Osteoblast (primary cell): ENCODE measurements around the gene PPM1G. TPM values are rescaled to one million over a fixed set of nuclear protein-coding genes. Genes with fewer than 3 reads are reported as not detected.

ENCODE experiments used
- DNase-seq: peaks from one replicate; pipeline ENCODE4 v3.0.0; 2011; ENCODE audit warnings: low spot score, mixed read lengths; ENCODE audit not compliant: insufficient read length; ENCODE audit errors: missing footprints
- H2AFZ ChIP-seq: 2 replicates; pipeline ENCODE4 v1.6.0; 2011; ENCODE audit warnings: mild to moderate bottlenecking, low read length
- H3K27ac ChIP-seq: 2 replicates; pipeline ENCODE4 v1.5.1; 2011; ENCODE audit warnings: mild to moderate bottlenecking, low read depth, low read length, moderate library complexity
- H3K27me3 ChIP-seq: 2 replicates; pipeline ENCODE4 v1.6.0; 2012; ENCODE audit warnings: mild to moderate bottlenecking, control low read depth, inconsistent platforms, low read length, moderate library complexity; ENCODE audit not compliant: insufficient read depth
- H3K36me3 ChIP-seq: 2 replicates; pipeline ENCODE4 v1.5.1; 2011; ENCODE audit warnings: mild to moderate bottlenecking, low read length, control low read depth, moderate library complexity; ENCODE audit not compliant: insufficient read depth
- H3K4me1 ChIP-seq: 2 replicates; pipeline ENCODE4 v1.5.1; 2011; ENCODE audit warnings: mild to moderate bottlenecking, low read length, control low read depth, moderate library complexity; ENCODE audit not compliant: insufficient read depth
- H3K4me2 ChIP-seq: 2 replicates; pipeline ENCODE4 v1.6.0; 2011; ENCODE audit warnings: mild to moderate bottlenecking, low read length; ENCODE audit not compliant: insufficient read depth
- H3K4me3 ChIP-seq: fragments of 200-600 bp; sonication (generic); 3 replicates; pipeline ENCODE4 v1.5.1; 2012; ENCODE audit warnings: mild to moderate bottlenecking, low read length, inconsistent platforms; ENCODE audit not compliant: insufficient read depth
- H3K79me2 ChIP-seq: 2 replicates; pipeline ENCODE4 v1.6.0; 2012; ENCODE audit warnings: mild to moderate bottlenecking, low read length, control low read depth, inconsistent platforms; ENCODE audit not compliant: insufficient read depth
- H3K9me3 ChIP-seq: 2 replicates; pipeline ENCODE4 v1.5.1; 2011; ENCODE audit warnings: low read depth, low read length, control low read depth
- H4K20me1 ChIP-seq: 2 replicates; pipeline ENCODE4 v1.6.0; 2012; ENCODE audit warnings: mild to moderate bottlenecking, low read length, control low read depth; ENCODE audit not compliant: insufficient read depth
- CTCF ChIP-seq: IDR thresholded peaks from 2 replicates; pipeline ENCODE4 v1.5.1; 2011; ENCODE audit warnings: mild to moderate bottlenecking, low read depth, low read length, moderate library complexity; ENCODE audit errors: extremely low read depth
- total RNA-seq: library from RNA; depleted of rRNA; stranded (reverse); fragments of >200 nt; gene quantifications from 2 replicates; pipeline ENCODE4 v1.2.3, GENCODE V29; 2012

The PPM1G gene
- total RNA-seq, 1 donor, result 65.5 TPM

GRCh38 chr2:27412419-27413152, 3.2 kb upstream of the PPM1G start:
- H3K4me3 ChIP-seq, result no peak overlapping the region
- peaks cover 16% of the 10 kb centered on the region for H3K4me1 ChIP-seq
- no peak for TF ChIP-seq CTCF
- H3K27me3 ChIP-seq, result peaks cover 7% of the 10 kb centered on the region
- H2AFZ ChIP-seq, result no peak overlapping the region
- no peak overlapping the region for H3K4me2 ChIP-seq
- H4K20me1 ChIP-seq, result peaks cover 9% of the 10 kb centered on the region
- H3K9me3 ChIP-seq, result no peaks in the 10 kb centered on the region
- no peak for DNase-seq
- no peak overlapping the region for H3K27ac ChIP-seq
- H3K79me2 ChIP-seq, result peaks cover 18% of the 10 kb centered on the region
- H3K36me3 ChIP-seq, result peaks cover under 1% of the 10 kb centered on the region

- Histone ChIP-seq H3K4me1 (peaks cover 17% of the 10 kb centered on the region), H4K20me1 (peaks cover 21% of the 10 kb centered on the region), H3K36me3 (peaks cover 13% of the 10 kb centered on the region), H3K79me2 (peaks cover 56% of the 10 kb centered on the region), H3K4me3 (peak overlapping the region; percentile 94), H3K4me2 (peak overlapping the region; percentile 99), H3K27ac (peak overlapping the region; percentile 68), H2AFZ (peak overlapping the region; percentile 78), H3K9me3 (no peaks in the 10 kb centered on the region), H3K27me3 (peaks cover 7% of the 10 kb centered on the region)
- DNase-seq, result peak; percentile 81
- no peak for TF ChIP-seq CTCF
These were observed 630 bp downstream of the PPM1G start for GRCh38 chr2:27408601-27409320.

GRCh38 chr2:27407798-27408491, 1.4 kb downstream of the PPM1G start:
- Histone ChIP-seq H3K27ac (peak overlapping the region; percentile 68), H3K4me2 (peak overlapping the region; percentile 99), H2AFZ (no peak overlapping the region), H3K4me3 (peak overlapping the region; percentile 94), H3K36me3 (peaks cover 13% of the 10 kb centered on the region), H3K27me3 (peaks cover 7% of the 10 kb centered on the region), H3K4me1 (peaks cover 17% of the 10 kb centered on the region), H3K9me3 (no peaks in the 10 kb centered on the region), H4K20me1 (peaks cover 23% of the 10 kb centered on the region), H3K79me2 (peaks cover 64% of the 10 kb centered on the region)
- peak; percentile 52 for TF ChIP-seq CTCF
- DNase-seq, result peak; percentile 80
